Stimulated activated CD4-positive, alpha-beta T cell treated with anti-CD3 and anti-CD28 coated beads, Interleukin-4, amount 100 ng/mL, for 4 hours (primary cell): ENCODE results near the gene BCR.

Source experiments
- DNase-seq, 2 experiments: peaks; one replicate each; pipeline ENCODE4 v3.0.0-alpha.2; 2020

Gene BCR

GRCh38 chr22:23232094-23232905 is 52.0 kb downstream of the BCR start:
- DNase-seq = no peak

- no peak for DNase-seq
These were observed 52.8 kb downstream of the BCR start for GRCh38 chr22:23233084-23233531.

GRCh38 chr22:23233752-23234408 is 53.6 kb downstream of the BCR start:
- peak in 1 of 2 experiments; percentile 37 for DNase-seq

- no peak for DNase-seq
These were observed 54.3 kb downstream of the BCR start for GRCh38 chr22:23234409-23235161.

GRCh38 chr22:23235425-23235824 is 55.1 kb downstream of the BCR start:
- DNase-seq = no peak

GRCh38 chr22:23236026-23236425 is 55.7 kb downstream of the BCR start:
- no peak for DNase-seq

- no peak for DNase-seq
These were observed 56.3 kb downstream of the BCR start for GRCh38 chr22:23236440-23237184.

GRCh38 chr22:23237201-23237798 is 57.0 kb downstream of the BCR start:
- no peak for DNase-seq

GRCh38 chr22:23237841-23238240 is 57.5 kb downstream of the BCR start:
- peak; percentile 38 to 61 for DNase-seq

- DNase-seq = no peak
These were observed 58.4 kb downstream of the BCR start for GRCh38 chr22:23238707-23239106.

- no peak for DNase-seq
These were observed 59.1 kb downstream of the BCR start for GRCh38 chr22:23239429-23239828.

GRCh38 chr22:23240639-23241389 is 60.5 kb downstream of the BCR start:
- DNase-seq = peak; percentile 22 to 43

GRCh38 chr22:23241562-23242472 is 61.5 kb downstream of the BCR start:
- no peak for DNase-seq

GRCh38 chr22:23242473-23243001 is 62.2 kb downstream of the BCR start:
- DNase-seq = no peak

- peak; percentile 40 to 76 for DNase-seq
These were observed 62.8 kb downstream of the BCR start for GRCh38 chr22:23243006-23243573.

GRCh38 chr22:23243859-23244689 is 63.8 kb downstream of the BCR start:
- DNase-seq = no peak

GRCh38 chr22:23244690-23245044 is 64.4 kb downstream of the BCR start:
- DNase-seq = no peak

GRCh38 chr22:23245045-23245798 is 64.9 kb downstream of the BCR start:
- no peak for DNase-seq
